Epithelial cell of esophagus (primary cell): ENCODE data around the gene METTL22.
A peak's percentile ranks its signal among the peaks of the same experiment; 100 is the strongest.

ENCODE experiments used
- DNase-seq: peaks from one replicate; pipeline ENCODE4 v3.0.0; 2010; ENCODE audit warnings: low read depth
- H3K4me3 ChIP-seq: 2 replicates; pipeline ENCODE4 v1.5.1; 2011; ENCODE audit warnings: mild to moderate bottlenecking, low read length, control low read depth
- TF ChIP-seq, protein P1 (sequence below): IDR thresholded peaks from 2 replicates; pipeline ENCODE4 v1.5.1; 2011; ENCODE audit warnings: low read depth, mild to moderate bottlenecking, low read length, control low read depth, inconsistent platforms; ENCODE audit not compliant: insufficient read depth; ENCODE audit errors: missing control alignments

METTL22 gene

DNA sequence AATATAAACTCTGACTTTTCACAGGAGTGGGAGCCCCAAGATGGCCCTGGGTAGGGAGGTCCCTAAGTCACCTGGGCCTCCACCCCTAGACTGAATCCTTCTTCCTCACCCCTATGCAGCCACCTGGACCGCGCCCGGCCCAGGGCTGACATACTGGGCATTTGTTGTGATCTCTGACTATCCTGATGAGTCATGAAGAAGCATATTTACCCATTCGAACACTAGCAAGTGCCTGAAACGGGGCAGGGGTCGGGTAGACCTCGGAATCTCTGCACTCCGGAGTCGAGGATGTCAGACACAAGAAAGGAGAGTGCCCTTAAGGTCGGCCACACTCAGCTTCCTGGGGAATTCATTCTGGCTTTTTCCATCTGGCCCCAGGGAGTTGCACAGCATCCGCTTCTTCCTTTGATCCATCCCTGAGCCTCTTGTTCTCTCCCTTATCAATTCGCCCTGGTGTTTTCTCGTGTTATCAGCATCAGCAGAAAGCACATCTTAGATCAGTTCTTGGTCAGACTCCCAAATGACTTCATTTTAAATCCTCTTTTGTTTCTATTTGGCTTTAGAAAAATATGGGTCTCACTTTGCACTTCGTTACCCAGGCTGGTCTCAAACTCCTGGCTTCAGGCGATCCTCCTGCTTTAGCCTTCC lies 10.4 kb downstream of the METTL22 start:
- no peak overlapping the region for H3K4me3 ChIP-seq
- TF ChIP-seq, protein P1, sequence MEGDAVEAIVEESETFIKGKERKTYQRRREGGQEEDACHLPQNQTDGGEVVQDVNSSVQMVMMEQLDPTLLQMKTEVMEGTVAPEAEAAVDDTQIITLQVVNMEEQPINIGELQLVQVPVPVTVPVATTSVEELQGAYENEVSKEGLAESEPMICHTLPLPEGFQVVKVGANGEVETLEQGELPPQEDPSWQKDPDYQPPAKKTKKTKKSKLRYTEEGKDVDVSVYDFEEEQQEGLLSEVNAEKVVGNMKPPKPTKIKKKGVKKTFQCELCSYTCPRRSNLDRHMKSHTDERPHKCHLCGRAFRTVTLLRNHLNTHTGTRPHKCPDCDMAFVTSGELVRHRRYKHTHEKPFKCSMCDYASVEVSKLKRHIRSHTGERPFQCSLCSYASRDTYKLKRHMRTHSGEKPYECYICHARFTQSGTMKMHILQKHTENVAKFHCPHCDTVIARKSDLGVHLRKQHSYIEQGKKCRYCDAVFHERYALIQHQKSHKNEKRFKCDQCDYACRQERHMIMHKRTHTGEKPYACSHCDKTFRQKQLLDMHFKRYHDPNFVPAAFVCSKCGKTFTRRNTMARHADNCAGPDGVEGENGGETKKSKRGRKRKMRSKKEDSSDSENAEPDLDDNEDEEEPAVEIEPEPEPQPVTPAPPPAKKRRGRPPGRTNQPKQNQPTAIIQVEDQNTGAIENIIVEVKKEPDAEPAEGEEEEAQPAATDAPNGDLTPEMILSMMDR = no peak
- DNase-seq = no peak

DNA sequence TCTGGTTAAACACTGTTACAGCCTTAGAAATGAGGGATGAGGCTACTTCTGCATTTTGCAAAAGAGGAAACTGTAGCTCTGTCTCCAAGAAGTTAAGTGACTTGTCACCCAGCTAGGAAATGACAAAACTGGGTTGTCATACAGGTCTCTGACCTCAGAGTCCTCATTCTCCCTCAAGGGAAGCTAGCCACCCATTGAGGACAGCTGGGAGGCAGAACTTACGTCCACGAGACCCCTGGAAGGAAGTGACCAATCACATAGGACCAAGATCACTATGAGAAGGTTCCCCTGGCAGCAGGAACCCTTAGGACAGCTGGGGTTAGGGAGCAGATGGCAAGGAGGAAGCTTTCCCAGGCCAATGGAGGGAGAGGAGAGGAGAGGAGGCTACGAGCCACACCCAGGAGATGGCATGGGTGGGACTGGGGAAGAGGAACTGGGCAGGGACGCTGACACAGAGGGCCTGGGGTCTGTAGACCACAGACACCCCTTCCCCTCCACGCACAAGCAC lies 11.2 kb downstream of the METTL22 start:
- no peak for DNase-seq
- no peak overlapping the region for H3K4me3 ChIP-seq
- TF ChIP-seq, protein P1 = no peak

DNA sequence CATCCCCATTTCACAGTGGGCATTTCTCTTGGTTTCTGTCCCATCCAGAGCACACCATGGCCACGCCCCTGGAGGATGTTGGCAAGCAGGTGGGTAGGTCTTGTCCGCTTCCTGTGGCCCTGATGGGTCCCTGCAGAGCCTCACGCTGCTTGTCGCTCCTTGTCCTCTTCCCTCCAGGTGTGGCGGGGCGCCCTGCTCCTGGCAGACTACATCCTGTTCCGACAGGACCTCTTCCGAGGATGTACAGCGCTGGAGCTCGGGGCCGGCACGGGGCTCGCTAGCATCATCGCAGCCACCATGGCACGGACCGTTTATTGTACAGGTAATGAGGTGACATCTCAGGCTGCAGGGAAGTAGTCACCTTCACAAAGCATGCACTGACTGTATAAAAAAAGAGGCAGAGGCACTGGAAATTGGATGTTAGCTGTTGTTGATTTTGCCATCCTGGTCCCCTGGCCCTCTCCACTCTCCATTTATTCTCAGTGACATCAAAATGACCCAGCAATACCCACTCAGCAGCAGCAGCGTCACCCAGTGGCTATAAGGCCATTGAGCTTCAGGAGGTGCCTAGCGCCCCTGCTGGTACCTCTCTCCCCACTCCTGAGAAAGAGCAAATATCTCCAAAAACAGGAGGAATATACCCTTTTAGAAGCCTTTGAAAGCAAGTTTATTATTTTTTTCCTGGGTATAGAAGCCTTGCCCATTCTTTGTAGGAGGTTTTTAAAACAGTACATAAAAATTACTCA lies 13.7 kb downstream of the METTL22 start:
- peak; percentile 50 for DNase-seq
- H3K4me3 ChIP-seq = no peak overlapping the region
- TF ChIP-seq, protein P1 = peak; percentile 85

DNA sequence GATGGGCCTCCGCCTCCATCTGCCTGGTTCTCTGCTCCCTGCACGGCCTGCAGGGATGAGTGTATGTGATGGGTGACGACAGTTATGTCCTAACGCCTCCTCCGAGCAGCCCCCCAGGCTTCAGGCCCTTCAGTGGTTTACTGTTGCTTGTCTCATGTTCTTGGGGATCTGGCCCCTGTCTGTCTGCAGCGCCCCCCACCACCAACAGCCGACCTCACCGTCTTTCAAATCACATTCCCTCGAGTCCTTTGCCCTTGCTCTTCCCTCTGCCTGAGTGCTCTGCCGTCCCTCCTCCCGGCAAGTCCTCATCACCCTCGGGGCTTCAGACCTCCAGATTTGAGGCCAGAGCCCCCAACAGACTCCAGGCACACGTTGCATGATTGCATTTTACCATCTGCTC lies 18.2 kb downstream of the METTL22 start:
- H3K4me3 ChIP-seq = no peak overlapping the region
- DNase-seq = no peak
- TF ChIP-seq, protein P1 = no peak

DNA sequence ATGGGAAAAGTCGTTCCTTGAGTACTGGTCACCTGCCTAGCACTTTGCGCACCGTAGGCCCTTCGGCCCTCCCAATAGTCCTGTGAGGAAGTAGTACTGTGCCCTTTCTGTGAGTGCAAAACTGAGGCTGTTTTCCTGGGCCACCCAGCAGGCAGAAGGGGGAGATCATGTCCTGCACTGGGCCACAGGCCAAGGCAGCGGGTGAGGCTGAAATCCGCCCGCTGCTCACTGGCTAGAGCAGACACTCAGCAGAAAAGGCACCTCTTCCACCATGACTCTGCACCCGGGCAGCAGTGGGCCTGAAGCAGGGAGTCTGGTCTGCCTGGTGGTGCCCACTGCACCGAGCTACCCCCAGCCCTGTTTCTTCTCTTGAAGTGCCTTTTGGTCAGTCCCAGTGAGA lies 20.2 kb downstream of the METTL22 start:
- no peak for DNase-seq
- no peak overlapping the region for H3K4me3 ChIP-seq
- TF ChIP-seq, protein P1 = no peak

DNA sequence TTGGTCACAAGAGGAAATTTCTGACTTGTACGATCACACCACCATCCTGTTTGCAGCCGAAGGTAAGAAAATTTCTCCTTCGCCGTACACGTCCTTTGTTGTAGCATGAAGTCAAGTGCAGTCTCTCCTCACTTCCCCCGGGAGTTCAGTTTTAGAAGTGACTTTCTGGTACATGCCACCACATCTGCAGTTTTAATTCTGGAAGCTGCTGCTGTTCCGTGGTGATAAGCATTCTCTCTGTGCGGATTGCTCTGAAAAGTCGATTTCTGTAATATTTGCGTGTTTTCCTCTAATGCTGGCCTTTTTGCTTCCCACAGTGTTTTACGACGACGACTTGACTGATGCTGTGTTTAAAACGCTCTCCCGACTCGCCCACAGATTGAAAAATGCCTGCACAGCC lies 20.6 kb downstream of the METTL22 start:
- TF ChIP-seq, protein P1 = no peak
- no peak overlapping the region for H3K4me3 ChIP-seq
- no peak for DNase-seq
